HG02970 (cell line): Measurements from ENCODE around the gene CDC42EP5.

ENCODE experiments used
- ATAC-seq: cut with Tn5 transposase; IDR thresholded peaks from one replicate; pipeline ENCODE4 v1.9.1; 2021; ENCODE audit warnings: mild to moderate bottlenecking, moderate library complexity, moderate number of reproducible peaks; ENCODE audit not compliant: unreplicated experiment, low FRiP score

The CDC42EP5 gene

DNA sequence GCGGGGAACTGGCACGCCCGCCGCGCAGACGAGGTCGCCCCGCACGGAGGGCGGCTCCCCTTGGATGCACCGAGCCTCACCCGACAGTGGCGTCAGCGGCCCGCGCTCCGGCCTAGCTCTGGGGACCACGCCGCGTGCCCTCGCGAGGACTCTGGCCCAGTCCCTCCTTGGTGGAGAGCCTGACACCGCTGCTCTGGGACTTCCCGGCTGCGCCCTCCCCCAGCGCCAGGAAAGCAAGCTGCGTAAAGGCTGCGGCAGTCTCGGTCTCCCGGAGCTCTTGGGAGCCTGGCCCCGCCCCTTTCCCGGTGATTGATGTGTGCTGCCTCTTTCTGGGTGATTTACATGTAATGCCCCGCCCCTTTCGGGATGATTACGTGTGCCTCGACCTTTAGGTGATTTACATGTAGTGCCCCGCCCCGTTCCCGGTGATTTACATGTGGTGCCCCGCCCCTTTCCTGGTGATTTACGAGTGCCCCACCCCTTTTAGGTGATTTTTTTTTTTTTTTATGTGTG lies 9.5 kb downstream of the CDC42EP5 start, which contains the start of gene LENG9:
Gene LENG9 (minus strand): TSS at position 248 of the 513 bp plus-strand sequence. CDS start 252 bp downstream, outside the sequence.
- ATAC-seq: peak; percentile 58

DNA sequence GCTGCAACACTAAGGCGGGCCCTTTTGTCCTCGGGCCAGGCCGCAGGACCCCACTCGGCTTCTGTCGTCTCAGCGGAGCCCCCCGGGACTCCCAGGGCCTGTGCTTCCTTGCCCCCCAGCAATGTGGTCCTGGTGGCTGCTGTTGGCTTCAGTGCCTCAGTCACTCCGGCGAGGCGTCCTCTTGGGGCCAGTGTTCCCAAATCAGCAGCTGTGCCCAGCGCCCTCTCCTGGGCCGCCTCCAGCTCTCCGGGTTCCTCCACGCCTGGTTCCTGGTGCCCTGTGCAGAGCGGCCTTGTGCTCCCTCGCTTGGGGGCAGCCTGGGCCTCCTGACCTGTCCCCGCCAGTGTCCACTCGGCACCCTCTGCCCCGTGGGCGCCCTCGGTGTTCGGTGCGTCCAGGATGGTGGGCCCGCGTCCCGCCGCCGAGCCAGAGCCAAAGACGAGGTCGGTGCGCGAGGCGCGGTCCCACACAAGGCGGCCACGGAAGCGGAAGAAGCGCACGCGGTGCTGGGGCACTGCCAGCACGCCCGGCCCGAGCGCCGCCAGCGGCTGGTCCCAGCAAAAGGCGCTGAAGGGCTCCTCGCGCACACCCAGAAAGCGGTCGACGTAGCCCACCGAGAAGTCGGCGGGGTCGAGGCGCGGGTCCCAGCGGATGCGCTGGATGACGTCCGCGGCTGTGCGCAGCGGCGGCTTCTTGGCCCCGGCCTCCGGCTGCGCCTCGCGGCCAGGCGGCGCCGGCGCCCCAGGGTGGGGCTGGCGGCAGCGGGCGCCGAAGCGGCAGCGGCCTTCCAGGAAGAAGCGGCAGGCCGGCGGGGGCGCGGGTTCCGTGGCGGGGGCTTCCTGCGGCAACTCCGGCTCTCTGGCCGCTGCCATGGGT lies 10.2 kb downstream of the CDC42EP5 start:
- peak; percentile 5 for ATAC-seq

DNA sequence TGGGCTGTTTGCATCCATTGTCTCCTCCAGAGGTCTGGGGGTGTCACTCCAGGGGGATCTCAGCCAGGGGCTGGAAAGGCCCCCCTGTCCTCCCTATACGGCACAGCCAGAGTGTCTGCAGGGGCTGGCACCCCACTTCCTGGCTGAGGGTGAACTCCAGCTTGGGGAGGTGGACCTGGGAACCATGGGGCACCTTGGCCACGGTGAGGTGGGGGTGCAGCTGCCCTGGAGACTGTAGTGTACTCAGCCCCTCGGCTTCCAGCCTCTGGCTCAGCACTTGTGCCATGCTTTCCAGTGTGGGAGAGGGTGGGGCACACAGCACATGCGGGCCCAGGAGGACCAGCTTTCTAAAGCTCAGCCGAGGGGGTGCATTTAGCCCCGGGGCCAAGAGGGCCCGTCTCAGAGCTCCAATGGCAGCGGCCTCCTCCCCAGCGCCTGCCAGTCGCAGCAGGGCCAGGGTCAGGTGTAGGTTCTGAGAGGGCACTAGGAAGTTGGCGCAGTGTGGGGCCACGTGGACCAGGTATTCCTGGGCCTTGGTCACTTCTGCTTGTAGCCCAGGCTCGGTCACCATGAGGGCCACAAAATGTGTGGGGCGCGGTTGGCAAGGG lies 10.9 kb downstream of the CDC42EP5 start:
- no peak for ATAC-seq

DNA sequence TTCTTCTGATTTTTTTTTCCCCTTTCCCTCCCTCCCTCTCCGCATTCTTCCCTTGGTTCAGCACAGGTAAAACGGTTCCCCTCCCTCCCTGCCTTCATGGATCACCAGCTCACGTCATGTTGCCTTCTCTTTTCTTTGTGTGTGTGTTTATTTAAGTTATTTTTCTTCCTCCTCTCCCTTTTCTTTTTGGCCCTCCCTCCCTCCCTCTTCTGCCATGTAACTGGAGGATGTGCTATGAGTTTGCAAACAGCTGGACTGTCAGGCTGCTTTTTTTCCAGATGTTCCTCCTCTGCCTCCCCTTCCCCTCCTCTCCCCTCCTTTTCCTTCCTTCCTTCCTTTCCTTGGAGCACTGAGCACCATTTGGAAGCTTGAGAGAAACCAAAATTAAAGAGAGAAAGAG lies 11.5 kb downstream of the CDC42EP5 start:
- no peak for ATAC-seq

DNA sequence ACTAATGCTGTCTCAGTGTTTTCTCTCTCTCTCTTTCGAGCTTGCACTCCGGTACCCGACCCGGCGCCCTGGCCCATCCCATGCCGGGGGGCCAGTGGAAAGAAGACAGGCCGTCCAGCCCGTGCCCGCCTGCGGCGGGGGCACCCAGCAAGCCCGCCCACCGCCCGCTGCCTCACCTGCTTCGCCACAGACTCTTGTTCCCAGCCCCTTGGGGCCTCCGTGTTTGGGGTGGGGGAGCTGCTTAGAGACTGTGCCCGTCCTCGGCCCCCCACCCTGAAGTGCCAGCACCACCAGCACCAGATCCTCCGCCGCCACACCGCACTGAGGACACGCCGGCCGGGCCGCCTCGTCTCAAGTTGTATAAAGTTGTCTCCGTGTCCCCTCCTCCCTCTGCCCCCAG lies 11.9 kb downstream of the CDC42EP5 start:
- no peak for ATAC-seq

DNA sequence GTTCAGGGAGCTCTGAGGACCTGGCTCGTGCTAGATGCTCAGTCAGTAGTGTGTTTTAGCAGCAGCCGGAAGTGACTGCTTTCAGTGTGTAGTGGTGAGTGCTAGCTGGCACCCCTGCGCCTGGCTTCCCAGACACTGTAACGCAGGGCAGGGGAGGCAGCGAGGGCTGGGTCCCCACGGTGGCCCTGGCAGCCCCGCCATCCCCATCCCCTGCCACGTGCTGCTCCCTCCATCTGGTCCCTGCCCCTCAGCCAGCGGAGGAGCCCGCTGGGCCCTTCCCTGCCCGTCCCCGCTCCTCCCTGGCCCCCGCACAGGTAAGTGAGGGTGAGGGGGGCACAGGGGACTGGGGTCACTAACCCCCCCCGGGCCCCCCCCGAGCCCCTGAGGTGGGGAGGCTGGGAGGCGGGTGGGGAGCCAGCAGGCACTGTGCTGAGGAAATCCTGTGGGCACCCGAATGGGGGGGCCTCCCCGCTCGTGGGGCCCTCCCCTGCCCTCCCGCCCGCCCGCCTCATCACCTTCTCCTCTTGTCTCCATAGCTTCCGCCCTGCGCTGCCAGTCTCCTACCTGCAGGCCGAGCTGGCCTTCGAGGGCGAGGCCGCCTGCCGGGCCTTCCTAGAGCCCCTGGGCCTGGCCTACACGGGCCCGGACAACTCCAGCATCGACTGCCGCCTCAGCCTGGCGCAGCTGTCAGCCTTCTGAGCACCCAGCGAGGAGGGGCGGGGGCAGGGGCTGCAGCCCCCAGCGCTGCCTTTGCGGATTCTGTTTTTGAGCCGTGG lies 12.7 kb downstream of the CDC42EP5 start:
- ATAC-seq: no peak

DNA sequence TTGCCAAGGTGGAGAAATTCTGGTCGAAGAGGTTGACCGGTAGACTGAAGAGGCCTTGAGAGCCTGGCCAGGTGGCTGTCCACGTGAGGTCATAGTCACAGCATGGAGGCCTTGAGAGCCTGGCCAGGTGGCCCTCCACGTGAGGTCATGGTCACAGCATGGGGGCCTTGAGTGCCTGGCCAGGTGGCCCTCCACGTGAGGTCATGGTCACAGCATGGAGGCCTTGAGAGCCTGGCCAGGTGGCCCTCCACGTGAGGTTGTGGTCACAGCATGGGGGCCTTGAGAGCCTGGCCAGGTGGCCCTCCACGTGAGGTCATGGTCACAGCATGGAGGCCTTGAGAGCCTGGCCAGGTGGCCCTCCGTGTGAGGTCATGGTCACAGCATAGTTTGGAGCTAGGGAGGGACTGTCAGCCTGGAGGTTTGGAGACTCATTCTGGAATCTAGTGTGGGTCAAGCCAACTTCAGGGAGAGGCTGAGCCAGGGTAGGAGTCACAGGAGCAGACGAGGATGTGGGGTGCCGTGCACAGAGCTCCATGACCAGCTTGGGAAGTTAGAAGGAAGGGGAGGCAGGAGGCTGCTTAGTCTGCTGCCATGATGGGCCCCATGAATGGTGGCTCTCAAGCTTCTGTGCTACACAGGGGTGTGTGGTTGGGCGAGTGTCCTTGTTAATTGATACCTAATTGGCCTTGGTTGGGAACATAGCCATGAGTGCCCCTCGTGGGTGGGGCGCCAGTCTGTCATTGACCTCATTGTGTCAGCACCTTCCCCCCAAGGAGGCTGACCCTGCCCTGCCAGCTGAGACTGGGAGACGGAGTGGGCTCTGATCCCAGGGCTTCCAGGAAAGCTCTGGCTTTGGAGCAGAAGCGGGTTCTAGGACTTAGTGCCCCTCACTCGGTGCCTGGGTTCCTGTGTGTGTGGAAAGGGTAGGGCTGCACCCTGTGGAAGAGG lies 13.5 kb downstream of the CDC42EP5 start:
- ATAC-seq: no peak

DNA sequence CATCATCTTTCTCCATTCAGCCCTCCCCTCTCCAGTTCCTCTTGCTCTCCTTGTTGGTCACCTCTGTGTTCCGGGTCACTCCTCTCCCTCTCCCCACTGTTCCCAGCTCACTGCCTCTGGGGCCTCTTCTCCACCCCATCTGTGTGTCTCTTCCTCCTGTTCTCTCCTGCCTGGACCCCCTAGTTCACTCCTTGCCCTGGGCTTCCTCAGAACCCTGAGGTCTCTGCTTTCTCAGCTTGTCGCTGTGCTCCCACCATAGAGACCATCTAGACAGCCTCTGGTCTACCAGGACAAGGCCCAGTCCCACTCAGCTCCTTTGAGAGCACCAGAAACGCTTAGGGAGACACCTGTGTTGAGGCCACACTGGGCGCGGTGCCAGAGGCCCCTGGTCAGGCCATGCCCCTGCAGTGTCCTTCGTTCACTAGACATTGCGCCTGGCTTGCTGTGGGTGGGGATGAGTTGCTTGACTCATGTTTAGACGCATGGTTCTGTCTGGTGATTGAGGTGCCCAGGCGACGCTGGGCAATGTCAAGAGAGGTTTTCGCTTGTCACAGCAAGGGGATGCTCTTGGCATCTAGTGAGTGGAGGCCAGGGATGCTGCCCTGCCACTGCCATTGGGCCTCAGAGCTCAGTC lies 14.3 kb downstream of the CDC42EP5 start:
- no peak for ATAC-seq

DNA sequence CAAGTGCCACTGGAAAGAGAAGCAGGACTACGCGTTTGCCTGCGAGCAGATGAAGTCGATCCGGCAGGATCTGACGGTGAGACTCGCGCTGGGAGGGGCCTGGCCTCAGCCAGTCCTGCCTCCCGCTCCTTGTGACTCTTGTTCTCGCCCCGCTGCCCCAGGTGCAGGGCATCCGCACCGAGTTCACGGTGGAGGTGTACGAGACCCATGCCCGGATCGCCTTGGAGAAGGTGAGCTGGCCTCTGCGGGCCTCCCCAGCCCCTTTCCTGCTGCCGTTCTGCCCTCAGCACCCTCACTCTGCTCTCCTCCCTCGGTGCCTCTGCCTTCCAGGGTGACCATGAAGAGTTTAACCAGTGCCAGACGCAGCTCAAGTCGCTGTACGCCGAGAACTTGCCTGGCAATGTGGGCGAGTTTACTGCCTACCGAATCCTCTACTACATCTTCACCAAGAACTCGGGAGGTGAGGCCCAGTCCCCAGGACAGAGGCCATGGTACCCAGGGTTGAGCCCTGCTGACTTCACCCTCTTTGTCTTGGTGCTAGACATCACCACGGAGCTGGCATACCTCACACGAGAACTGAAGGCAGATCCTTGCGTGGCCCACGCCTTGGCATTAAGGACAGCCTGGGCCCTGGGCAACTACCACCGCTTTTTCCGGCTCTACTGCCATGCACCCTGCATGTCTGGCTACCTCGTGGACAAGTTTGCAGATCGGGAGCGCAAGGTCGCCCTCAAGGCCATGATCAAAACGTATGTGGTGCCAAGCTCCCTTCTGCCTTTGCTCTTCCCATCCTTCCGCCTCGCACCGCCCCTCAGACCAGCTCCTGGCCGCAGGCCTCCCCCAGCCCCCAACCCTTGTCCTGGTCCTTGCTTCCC lies 15.1 kb downstream of the CDC42EP5 start:
- no peak for ATAC-seq

DNA sequence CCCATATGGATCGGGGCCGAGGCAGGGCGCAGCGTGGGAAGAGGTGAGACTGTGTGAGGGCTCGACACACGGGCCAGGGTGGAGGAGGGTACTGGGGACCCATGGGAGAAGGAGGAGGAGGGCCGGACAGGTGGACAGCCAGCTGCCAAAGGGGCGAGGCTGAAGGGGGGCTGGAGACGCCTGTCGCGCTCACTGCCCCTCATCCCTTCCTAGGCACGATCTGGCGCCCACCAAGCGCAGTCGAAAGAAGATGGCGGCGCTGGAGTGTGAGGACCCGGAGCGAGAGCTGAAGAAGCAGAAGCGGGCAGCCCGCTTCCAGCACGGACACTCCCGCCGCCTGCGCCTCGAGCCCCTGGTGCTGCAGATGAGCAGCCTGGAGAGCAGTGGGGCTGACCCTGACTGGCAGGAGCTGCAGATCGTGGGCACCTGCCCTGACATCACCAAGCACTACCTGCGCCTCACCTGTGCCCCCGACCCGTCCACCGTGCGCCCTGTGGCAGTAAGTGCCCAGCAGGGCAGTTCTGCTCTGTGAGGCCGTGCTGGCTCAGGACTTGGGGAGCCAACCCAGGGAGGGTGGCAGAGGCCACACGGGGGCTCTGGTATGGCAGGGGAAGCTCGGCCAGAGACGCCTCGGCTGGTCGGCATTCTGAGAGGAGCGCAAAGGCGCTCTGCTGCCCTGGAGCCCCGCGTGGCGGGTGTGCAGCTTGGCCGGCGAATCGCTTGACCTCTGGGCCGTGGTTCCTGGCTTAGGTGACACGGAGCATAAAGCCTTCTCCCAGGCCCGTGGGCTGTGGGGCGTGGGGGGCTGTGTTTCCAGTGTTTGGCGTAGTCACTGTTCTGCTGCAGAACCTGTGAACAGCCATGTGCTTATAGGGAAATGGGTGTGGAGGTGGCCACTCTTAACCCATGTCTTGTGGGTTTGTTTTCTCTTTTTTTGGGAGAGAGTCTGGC lies 16.4 kb downstream of the CDC42EP5 start:
- no peak for ATAC-seq

DNA sequence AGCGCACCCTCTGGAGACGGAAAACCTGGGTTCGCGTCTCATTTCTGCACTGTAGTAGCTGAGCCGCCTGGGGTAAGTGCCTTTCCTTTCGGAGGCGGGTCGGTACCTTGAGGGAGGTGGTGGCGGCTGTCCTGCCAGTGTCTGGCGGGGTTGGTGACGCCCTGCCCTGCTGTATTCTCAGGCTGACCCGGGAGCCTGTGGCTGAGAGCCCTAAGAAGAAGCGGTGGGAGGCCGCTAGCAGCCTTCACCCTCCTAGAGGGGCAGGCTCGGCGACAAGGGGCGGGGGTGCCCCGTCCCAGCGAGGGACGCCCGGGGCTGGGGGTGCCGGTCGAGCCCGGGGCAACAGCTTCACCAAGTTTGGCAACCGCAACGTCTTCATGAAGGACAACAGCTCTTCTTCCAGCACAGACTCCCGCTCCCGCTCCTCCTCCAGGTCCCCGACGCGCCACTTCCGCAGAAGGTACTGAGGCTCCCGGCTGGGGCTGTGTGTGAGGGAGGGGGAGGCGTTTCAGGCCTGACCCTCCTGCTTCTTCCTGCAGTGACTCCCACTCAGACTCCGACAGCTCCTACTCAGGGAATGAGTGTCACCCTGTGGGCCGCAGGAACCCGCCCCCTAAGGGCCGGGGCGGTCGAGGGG lies 17.2 kb downstream of the CDC42EP5 start:
- no peak for ATAC-seq

DNA sequence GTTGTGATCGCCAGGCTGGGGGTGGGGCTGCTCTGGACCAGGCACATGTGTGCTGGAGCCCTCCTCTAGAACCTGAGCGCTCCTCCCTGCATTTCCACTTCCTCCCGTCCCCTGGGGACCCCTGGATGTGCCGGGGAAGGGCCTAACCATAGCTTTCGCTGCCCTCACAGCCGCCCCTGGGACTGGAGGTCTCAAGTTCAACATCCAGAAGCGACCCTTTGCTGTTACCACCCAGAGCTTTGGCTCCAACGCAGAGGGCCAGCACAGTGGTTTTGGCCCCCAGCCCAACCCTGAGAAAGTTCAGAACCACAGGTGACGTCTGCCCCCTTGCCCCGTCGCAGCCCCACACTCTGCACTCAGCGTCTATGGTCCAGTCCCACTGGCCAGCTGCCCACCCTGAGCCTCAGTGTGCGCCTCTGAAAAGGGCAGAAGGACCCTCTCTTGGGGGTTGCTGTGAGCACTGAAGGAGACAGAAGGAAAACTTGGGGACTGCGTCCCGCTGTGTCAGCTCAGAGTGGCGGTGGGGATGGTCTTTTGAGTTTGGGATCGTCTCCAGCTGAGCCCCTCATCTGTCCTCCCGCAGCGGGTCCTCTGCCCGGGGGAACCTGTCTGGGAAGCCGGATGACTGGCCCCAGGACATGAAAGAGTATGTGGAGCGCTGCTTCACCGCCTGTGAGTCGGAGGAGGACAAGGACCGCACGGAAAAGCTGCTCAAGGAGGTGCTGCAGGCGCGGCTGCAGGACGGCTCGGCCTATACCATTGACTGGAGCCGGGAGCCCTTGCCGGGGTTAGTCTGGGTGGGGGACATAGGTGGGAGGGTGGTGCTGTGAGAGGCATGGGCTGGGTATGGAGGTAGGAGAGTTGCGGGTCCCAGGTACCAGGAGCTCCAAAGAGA lies 18.1 kb downstream of the CDC42EP5 start:
- no peak for ATAC-seq

DNA sequence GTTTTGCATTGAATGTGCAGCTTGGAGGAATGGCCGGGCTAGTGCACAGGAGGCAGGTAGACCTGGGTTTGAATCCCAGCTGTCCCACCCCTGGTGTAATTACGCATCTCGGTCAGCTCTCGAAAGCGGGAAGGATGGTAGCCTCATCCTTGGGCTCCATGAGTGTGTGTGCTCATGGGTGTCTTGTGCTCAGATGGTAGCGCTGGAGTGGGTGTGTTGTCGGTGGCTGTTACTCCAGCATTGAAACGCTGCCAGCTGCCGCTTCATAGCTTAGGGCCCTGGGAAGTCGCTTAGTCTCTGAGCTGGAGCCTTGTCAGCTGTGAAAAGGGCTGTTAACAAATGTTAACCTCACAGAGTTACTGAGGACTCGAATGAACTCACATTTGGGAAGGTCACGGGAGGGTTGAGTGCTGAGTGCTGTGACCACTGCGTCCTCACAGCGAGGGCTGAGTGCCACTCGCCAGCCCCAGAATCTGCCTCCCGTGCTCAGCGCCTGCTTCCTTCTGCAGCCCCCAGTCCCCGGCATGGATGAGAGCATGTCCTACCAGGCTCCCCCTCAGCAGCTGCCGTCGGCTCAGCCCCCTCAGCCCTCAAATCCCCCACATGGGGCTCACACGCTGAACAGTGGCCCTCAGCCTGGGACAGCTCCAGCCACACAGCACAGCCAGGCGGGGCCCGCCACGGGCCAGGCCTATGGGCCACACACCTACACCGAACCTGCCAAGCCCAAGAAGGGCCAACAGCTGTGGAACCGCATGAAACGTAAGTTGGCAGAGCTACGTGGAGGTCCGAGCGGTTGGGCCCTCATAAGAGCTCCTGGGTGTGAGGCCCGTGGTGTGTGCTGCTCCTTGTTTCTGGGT lies 18.9 kb downstream of the CDC42EP5 start:
- no peak for ATAC-seq

DNA sequence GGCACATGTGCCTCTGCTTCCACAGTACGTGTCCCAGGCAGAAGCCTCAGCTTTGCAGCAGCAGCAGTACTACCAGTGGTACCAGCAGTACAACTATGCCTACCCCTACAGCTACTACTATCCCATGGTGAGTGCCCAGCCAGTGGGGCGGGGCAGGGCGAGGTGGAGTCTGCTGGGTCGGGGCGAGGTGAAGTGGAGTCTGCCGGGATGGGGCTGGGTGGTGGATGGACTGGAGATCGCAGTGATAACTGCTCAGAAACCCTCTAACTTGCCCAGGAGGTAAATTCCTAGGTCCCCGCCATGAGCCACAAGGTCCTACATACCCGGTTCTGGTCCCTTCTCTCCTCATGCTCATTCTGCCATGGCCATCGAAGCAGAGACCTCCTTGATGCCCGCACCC lies 20.5 kb downstream of the CDC42EP5 start:
- no peak for ATAC-seq

DNA sequence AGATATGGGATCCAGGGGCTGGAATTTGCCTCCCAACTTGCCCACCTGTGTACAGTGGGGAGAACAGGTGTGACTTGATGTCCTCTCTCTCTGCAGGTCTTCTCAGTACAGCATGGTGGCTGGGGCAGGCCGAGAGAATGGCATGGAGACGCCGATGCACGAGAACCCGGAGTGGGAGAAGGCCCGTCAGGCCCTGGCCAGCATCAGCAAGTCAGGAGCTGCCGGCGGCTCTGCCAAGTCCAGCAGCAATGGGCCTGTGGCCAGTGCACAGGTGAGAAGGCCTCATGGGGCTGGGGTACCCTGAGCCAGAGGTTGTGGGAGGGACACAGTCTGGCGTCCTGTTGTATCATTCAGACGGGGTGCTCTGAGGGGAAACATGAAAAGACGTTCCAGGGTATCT lies 21.1 kb downstream of the CDC42EP5 start:
- no peak for ATAC-seq
